ENCODE results near the gene NUP188.

Gene NUP188, protein sequence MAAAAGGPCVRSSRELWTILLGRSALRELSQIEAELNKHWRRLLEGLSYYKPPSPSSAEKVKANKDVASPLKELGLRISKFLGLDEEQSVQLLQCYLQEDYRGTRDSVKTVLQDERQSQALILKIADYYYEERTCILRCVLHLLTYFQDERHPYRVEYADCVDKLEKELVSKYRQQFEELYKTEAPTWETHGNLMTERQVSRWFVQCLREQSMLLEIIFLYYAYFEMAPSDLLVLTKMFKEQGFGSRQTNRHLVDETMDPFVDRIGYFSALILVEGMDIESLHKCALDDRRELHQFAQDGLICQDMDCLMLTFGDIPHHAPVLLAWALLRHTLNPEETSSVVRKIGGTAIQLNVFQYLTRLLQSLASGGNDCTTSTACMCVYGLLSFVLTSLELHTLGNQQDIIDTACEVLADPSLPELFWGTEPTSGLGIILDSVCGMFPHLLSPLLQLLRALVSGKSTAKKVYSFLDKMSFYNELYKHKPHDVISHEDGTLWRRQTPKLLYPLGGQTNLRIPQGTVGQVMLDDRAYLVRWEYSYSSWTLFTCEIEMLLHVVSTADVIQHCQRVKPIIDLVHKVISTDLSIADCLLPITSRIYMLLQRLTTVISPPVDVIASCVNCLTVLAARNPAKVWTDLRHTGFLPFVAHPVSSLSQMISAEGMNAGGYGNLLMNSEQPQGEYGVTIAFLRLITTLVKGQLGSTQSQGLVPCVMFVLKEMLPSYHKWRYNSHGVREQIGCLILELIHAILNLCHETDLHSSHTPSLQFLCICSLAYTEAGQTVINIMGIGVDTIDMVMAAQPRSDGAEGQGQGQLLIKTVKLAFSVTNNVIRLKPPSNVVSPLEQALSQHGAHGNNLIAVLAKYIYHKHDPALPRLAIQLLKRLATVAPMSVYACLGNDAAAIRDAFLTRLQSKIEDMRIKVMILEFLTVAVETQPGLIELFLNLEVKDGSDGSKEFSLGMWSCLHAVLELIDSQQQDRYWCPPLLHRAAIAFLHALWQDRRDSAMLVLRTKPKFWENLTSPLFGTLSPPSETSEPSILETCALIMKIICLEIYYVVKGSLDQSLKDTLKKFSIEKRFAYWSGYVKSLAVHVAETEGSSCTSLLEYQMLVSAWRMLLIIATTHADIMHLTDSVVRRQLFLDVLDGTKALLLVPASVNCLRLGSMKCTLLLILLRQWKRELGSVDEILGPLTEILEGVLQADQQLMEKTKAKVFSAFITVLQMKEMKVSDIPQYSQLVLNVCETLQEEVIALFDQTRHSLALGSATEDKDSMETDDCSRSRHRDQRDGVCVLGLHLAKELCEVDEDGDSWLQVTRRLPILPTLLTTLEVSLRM (N-terminal part only)

DNA sequence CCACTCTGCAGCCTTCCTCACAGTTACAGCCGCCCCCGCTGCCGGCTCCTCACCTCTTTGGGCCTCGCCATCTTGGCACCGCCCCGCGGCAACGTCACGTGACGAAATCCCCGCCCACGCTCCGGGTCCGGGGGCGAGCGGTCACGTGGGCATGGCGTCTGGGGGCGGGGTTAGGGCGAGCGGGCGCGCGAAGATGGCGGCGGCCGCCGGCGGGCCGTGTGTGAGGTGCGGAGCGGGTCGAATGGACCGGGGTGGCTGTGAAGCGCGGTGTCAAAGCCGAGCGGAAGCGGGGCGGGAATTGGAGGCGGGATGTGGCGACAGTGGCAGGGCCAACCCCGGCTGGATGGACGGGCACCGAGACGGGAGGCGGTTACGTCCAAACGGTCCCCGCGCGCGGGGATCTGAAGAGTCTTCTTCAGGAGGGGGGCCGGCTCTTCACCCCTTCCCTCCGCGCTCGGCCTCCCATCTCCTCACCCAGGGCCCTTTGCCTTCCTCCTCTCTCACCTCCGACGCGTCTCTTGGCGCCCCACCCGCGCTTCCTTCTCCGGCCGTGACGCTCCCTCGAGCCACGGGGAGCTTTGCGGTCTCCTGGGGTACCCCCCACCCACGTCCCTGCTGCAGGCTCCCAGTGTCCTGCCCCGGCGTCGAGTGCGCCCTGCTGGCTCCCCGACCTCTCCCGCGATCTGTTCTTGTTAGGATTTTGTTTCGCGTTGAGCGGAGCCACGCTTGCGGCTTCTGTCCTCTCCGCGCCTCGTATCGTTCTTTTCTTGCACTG lies at the start of gene NUP188, which contains the start of gene DOLK:
TSS of gene NUP188 (plus strand) at position 173 of the 775 bp plus-strand sequence. CDS start at position 194, 21 bp downstream.
TSS of gene DOLK (minus strand) at position 77 of the 775 bp plus-strand sequence. CDS start 300 bp downstream, outside the sequence.
- peak; percentile 99 for DNase-seq (ENCODE audit: low spot score)

DNA sequence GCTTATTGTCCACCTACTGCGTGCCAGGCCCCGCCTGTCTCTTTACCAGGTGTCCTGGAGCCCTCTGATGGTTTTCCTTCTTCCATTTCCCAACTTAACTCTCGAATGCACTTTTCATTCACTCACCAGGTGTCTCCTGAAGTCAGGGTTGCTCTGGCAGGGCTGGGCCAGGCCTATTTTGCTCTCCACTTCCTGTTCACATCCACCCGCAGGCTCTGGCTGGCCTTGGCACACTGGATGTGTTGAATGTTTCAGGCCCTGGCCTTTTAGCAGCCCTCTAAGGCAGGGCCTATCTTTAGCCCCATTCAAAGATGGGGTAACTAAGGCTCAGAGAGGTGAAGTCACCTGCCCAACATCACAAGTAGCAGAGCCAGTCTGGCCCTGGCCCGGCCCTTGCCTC lies 49.1 kb upstream of the NUP188 start:
- no peak for DNase-seq (ENCODE audit: low spot score)

DNA sequence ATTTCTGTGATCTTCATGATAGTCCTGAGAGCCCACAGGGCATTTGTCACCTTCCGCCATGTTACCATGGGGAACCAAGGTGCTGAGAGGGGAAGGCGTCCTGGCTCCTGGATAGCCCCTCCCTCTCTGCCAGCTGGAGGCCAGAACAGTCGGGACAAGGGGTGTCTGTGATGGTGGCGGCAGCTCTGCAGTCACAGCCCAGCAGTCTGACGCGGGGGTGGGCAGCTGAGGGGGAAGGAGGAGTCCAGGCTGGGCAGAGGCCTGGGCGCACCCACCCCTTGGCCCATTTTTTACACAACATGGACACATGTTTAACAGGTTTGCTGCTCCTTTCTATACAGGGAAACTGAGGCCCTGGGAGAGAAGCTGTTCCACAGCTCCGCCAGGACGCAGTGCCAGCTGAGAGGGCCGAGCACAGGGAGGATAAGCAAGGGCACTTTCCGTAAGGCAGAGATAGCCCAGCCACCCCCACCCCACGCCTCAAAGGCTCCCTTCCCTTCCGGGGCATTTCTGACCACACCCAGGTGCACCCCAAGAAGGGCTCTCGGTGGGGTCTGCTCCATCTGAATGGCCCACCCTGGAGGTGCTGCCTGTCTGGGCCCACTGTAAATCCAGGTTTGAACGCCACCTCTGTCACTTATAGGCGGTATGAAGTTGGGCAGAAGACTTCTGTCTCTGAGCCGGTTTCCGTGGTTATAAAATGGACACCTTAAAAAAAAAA lies 48.5 kb upstream of the NUP188 start:
- DNase-seq (ENCODE audit: low spot score): no peak

DNA sequence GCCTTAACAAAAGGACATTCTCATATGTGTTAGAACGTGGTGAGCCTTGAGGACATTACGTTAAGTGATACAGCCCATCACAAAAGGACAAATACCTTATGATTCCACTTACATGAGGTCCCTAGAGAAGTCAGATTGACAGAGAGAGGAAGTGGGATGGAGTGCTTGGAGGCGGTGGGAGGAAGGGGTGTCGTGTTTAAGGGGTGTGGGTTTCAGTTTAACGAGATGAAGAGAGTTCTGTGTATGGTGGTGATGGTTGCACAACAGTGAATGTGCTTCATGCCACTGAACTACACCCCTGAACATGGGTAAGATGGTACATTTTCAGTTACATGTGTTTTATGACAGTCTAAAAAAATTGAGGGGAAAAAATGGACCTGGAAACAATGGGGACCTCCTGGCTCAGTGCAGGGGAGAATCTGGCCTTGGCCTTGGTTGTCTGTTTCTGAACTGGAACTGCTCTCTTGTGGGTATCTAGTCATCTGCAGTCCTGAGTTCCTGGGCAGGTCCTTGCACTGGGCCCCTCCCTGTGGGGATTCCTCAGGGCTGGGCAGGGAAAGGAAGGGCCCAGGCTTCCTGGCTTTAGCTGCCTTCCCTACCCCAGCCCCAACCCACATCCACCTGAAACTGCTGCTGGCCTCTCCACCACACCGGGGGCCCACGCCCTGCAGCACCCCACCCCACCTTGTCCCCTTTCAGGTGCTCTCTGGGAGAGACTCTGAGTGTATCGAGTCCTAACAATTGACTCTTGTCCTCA lies 47.8 kb upstream of the NUP188 start:
- no peak for DNase-seq (ENCODE audit: low spot score)

DNA sequence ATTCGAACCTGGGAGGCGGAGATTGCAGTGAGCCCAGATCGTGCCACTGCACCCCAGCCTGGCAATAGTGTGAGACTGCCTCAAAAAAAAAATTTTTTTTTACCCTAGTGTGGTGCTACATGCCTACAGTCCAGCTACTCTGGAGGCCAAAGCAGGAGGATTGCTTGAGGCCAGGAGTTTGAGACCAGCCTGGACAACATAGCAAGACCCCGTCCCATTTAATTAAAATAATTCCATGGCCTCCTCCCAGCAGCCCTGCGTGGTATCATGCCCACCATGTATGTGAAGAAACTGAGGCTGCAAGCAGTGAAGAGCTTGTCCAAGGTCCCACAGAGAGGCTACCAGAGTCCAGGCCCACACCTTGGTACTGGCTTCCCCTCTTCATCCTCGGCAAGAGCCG lies 46.1 kb upstream of the NUP188 start:
- DNase-seq (ENCODE audit: low spot score): no peak

DNA sequence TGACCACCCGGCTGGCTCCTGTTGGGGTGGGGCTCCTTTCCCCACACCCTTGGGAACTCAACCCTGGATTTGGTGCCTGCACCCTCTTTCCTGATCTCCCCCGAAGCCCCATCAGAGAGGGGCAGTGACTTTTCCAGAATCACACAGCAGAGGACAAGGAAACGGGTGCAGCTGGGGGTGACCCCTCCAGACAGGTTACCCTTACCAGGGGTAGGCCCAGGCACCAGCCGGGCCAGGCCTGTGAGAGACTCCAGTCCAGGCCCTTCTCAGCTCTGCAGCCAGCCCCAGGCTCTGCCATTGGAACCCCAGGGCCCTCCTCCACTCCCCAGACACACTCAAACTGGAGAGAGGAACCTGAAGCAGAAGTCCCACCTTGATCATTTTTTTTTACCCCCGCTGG lies 45.7 kb upstream of the NUP188 start:
- DNase-seq (ENCODE audit: low spot score): no peak

DNA sequence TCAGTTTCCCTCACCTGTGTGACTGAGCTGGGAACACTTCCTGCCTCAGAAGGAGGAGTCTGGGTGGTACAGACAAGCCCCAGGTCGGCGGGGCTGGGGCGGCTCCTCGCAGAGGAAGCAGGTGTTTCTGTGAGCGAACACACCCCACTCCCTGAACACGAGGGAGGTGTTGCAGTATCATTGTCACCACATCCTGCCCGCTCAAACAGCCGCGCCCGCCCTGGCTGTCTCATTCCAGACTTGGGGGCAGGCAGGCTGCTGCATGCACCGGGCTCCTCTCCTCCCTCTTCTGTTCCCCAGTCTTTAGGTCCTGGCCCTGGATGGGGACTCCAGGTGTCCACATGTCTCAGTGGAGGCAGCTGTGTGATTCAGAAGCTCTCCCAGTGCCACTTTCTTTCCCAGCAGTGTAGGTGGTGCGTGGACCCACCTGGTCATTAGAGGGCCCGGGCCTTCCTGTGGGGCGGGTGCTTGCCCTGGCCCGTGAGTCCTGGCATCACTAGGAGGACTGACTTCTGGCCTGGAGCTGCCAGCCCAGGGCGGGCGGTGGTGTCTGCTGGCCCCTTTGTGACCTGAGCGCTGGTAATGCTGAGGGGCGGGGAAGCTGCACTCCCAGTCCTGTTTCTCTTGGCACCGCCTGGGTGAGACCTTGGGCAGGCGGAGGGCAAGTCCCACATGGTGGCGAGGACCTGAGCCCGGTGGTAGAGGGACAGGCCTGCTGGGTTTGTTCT lies 45.0 kb upstream of the NUP188 start:
- DNase-seq (ENCODE audit: low spot score): peak; percentile 46

DNA sequence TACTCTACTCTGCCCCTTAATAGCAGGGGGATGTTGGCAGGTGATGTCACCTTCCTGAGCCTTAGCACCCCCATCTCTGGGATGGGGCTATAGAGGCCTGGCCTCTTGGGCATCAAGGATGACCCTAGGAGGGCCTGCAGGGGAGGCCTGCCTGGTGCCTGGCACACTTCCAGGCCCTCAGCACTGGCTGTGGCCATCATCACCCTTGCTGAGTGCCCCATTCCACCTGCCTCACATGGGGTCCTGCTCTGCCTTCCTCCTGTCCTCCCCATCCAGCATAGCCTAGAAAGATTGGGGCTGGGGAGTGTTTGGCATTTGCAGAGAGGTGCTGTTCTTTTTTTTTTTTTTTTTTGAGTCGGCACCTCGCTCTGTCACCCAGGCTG lies 44.4 kb upstream of the NUP188 start:
- DNase-seq (ENCODE audit: low spot score): no peak

DNA sequence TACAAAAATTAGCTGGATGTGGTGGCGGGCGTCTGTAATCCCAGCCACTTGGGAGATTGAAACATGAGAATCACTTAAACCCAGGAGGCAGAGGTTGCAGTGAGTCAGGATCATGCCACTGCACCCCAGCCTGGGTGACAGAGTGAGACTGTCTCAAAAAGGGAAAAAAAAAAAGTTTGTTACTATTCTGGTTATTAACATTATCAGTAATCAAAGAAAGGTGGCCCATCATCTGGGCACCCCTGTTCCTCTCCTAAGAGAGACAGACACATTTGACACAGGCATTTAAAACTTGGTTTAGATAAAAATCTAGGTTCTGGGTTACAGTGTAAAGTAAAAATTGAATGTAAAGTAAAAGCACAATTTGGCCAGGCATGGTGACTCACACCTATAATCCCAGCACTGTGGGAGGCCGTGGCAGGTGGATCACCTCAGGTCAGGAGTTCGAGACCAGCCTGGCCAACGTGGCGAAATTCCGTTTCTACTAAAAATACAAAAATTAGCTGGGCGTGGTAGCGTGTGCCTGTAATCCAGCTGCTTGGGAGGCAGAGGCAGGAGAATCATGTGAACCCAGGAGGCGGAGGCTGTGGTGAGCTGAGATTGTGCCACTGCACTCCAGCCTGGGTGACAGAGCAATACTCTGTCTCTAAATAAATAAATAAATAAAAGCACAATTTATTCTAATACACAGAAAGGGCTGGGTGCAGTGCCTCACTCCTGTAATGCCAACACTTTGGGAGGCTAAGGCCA lies 43.5 kb upstream of the NUP188 start:
- DNase-seq (ENCODE audit: low spot score): no peak

DNA sequence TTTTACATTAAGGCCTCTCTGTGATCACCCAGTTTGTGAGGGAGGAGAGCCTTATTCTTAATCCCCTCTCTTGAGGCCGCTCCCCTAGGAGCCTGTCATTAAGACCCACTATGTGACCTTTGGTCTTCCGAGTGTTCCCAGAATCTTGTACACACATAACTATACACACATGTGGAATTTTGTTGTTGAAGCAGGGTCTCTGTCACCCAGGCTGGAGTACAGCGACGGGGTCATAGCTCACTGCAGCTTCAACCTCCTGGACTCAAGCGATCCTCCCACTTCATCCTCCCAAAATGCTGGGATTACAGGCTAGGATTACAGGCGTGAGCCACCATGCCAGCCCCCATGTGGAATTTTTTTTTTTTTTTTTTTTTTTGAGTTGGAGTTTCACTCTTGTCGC lies 41.5 kb upstream of the NUP188 start:
- DNase-seq (ENCODE audit: low spot score): no peak

DNA sequence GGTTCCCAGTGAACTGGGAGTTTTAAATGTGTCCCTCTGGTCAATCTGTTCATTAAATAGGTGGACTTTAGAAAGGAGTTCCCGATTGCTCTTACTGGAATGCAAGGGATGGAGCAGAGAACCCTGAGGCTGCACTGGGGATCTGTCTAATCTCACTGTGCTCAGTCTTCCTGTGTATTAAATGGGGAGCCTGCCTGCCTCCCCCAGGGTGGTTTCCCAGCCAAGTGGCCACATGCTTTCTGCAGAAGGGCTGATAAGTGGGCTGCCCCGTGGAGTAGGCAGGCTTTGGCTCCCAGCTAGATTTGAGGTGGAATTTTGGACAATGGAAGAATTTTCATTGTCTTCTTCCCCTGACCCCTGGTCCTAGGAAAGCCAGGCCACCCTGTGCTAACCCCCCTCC lies 40.8 kb upstream of the NUP188 start:
- DNase-seq (ENCODE audit: low spot score): no peak

DNA sequence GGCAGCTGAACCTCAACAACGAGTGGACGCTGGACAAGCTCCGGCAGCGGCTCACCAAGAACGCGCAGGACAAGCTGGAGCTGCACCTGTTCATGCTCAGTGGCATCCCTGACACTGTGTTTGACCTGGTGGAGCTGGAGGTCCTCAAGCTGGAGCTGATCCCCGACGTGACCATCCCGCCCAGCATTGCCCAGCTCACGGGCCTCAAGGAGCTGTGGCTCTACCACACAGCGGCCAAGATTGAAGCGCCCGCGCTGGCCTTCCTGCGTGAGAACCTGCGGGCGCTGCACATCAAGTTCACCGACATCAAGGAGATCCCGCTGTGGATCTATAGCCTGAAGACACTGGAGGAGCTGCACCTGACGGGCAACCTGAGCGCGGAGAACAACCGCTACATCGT lies 39.1 kb upstream of the NUP188 start:
- no peak for DNase-seq (ENCODE audit: low spot score)

DNA sequence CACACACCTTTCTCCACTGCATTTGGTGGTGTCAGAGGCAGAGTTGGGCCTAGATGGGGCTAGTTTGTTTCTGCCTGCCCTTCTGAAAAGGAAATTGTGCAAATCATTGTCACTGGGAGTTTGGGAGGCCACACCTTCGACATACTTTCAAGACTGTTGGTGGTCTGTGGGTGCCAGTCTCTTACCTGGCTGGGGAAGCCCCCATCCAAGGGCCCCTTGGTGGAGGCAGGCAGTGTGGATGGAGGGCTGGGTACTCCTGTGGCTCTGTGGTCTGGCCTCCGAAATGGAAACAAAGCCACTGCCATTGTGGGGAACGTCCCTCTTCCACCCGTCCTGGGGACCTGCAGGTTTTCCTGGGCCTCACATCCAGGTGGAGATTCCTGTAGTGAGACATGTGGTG lies 37.6 kb upstream of the NUP188 start:
- DNase-seq (ENCODE audit: low spot score): no peak

DNA sequence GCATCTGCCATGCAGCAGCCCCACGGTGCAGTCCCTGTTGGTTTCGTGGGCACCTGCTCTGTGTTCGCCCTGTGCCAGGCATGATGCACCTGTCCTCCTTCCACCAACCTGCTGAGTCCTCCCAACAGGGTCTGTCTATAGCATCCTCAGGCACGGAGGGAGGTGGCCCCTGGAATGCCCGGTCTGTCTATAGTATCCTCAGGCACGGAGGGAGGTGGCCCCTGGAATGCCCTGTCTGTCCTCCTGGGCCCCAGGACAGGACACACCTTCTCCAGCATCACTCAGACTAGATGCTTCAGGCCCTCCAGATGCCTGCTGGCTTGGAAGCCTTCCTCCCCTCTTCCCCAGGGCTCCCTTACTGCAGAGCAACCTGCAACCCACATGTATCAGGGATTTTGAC lies 36.6 kb upstream of the NUP188 start:
- DNase-seq (ENCODE audit: low spot score): no peak

DNA sequence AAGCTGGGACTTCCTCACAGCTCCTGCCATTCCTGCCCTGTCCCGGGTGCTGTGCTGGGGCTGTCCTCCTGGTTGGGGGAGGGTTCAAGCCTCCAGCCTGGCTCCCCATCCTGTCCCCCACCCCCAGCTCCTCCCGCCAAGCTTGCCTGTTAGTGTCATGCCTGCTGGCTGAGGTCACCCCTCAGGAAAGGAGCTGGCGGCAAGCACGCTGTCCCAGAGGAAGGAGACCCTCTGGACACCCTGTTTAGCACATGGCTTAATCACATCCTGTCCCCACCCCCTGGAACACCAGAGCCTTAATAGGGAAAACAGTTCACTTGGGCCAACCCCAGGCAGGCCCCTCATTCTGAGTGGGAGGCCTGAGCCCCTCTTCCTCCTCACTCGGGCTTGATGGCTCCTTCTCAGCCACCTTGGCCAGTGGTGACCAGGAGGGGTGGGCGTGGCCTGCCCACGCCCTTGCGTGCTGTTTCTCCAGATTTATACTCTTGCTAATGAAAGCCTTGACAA lies 35.9 kb upstream of the NUP188 start:
- no peak for DNase-seq (ENCODE audit: low spot score)

DNA sequence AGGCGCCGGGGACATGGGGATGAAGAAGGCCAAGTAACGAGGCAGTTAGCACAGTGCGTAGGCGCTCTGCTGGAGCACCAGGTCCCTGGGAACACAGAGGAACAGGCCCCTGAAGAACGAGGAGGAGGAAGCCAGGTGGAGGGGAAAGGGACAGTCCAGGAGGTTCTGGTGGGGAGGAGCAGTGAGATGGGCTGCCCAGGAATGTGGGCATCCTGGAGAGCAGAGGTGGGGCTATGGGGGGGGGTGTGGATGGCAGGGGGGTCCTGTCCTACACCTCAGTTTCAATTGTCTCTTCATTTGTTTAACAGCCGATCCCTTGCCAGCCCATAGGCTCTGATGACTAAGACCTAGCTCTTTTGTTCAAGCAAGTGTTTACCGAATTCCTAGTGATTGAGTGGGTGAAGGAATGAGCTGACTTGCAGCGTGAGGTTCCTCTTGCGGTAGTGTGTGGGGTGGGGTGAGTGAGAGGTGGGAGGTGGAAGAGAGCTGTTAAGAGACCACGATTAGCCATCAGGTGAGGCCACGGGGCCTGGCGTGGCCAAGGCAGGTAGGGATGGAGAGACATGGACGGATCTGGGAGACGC lies 35.1 kb upstream of the NUP188 start:
- no peak for DNase-seq (ENCODE audit: low spot score)

DNA sequence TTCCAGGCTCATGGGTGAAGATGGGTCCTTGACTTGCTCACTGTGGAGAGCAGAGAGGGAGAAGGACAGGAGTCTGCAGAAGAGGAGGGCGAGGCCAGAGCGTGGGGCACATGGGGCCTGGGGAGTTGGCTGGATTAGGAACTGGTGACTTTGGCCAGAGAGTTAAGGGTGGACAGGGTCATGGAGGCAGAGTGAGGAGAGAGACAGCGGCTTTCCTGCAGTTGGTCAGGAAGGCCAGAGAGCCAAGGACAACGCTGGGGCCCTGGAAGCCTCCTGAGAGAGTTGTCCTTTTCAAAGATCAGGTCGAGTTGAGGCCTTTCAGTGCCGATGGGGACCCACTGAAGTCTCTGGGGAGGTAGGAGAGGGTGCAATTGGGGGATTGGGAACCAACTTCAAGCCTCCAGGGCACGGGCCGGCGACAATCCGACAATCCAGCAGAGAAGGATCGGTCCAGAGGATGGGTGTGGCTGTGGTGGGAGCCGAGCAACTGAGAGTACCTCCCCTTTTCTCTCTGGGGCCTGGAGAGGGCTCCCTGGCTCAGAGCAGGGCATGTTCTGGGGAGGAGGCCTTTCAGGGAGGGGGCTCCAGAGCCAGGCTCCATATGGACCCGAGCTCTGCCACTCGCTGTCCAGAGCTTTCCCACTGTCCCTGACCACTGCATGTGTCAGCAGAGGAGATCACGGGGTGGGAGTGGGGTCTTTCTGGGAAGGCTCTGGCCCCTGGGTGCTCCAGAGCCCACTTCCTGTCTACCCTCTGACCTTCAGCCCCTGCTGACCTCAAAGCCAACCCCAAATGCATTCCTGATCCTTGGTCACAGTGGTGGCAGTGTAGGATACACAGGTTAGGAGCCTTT lies 34.2 kb upstream of the NUP188 start:
- no peak for DNase-seq (ENCODE audit: low spot score)

Measured in germinal center (tissue), 1 donor.